Measurements from ENCODE around the gene FGFBP1. TPM values are rescaled to one million over a fixed set of nuclear protein-coding genes. Genes with fewer than 3 reads are reported as not detected.

Gene FGFBP1
- total RNA-seq, 1 experiment from 2014 or later: not detected

GRCh38 chr4:15936495-15936894, 2.0 kb downstream of the FGFBP1 start:
- Histone ChIP-seq H3K4me2 (ENCODE audit: insufficient read depth, insufficient read length, low read length) (no peak overlapping the region), H2BK12ac (ENCODE audit: insufficient read length, low read depth, low read length) (no peak overlapping the region), H3K27ac (ENCODE audit: insufficient read length, low read depth, low read length) (no peak overlapping the region), H3K4ac (ENCODE audit: low read depth, low read length) (no peak overlapping the region), H2BK15ac (ENCODE audit: low read depth, low read length) (no peak overlapping the region), H3K9me3 (ENCODE audit: control insufficient read depth, low read depth, low read length) (no peaks in the 10 kb centered on the region), H4K8ac (replicated peaks; ENCODE audit: insufficient read length, low read depth, low read length) (no peak overlapping the region), H2BK120ac (ENCODE audit: low read depth, low read length, poor library complexity, severe bottlenecking) (no peak overlapping the region), H3K79me1 (ENCODE audit: insufficient read depth, low read depth, low read length, poor library complexity, severe bottlenecking) (no peaks in the 10 kb centered on the region), H2BK20ac (ENCODE audit: low read depth, low read length, poor library complexity, severe bottlenecking) (no peak overlapping the region), H3K27me3 (ENCODE audit: insufficient read depth, low read length) (no peaks in the 10 kb centered on the region), H3K9ac (ENCODE audit: extremely low read depth, insufficient read length, low read length) (no peak overlapping the region), H3K4me1 (ENCODE audit: insufficient read depth, low read length) (no peaks in the 10 kb centered on the region; the same call in 1 of the 2 replicates), H4K20me1 (ENCODE audit: control insufficient read depth, insufficient read depth, insufficient read length) (no peaks in the 10 kb centered on the region), H3K14ac (ENCODE audit: insufficient read depth, low read length) (no peak overlapping the region), H3K56ac (ENCODE audit: insufficient read length, low read depth, low read length) (no peak overlapping the region), H2AFZ (ENCODE audit: low read length) (no peak overlapping the region), H4K91ac (ENCODE audit: insufficient read length, low read depth, low read length) (no peak overlapping the region), H4K5ac (ENCODE audit: insufficient read length, low read depth, low read length) (no peak overlapping the region), H3T11ph (ENCODE audit: low read length) (no peak overlapping the region), H2AK5ac (ENCODE audit: insufficient read length, low read length) (no peak overlapping the region), H2BK5ac (ENCODE audit: insufficient read length, low read length) (no peak overlapping the region), H3K23ac (ENCODE audit: insufficient read length, low read depth, low read length) (no peak overlapping the region), H3K18ac (ENCODE audit: insufficient read length, low read depth, low read length) (no peak overlapping the region), H3K79me2 (ENCODE audit: insufficient read depth, low read length) (no peaks in the 10 kb centered on the region), H3K23me2 (ENCODE audit: insufficient read length, low read depth, low read length, poor library complexity, severe bottlenecking) (no peaks in the 10 kb centered on the region)
- Mint-ChIP-seq H3K9me3 (no peaks in the 10 kb centered on the region), H3K27me3 (ENCODE audit: low read depth) (no peaks in the 10 kb centered on the region; the same call in 1 of the 2 replicates), H3K27ac (no peak overlapping the region), H3K4me3 (no peak overlapping the region), H3K4me1 (peaks cover 7% of the 10 kb centered on the region in 2 experiments), H3K36me3 (ENCODE audit: insufficient read depth in 1 of 3, low read depth in 3 of 3) (no peaks in the 10 kb centered on the region)
- no CpG with 5 or more reads among the region's 4 CpGs for WGBS (ENCODE audit: extremely low coverage, insufficient read length, low lambda C conversion rate)
- DNase-seq: no peak
- TF ChIP-seq CTCF (conservative IDR thresholded peaks at IDR 0.05): no peak
